Left ventricle myocardium superior (tissue), 1 donor: ENCODE measurements around the gene HTRA1. TPM values are rescaled to one million over a fixed set of nuclear protein-coding genes. Genes with fewer than 3 reads are reported as not detected.

Source experiments
- ATAC-seq: fragments of 200-7000 bp; cut with Tn5 transposase; one replicate; pipeline ENCODE4 v1.9.1; 2020; ENCODE audit warnings: mild to moderate bottlenecking, moderate library complexity
- DNase-seq: peaks from one replicate; pipeline ENCODE4 v3.0.0-alpha.2; 2020
- intact Hi-C: fragments of 100-400 bp; cut with micrococcal nuclease; formaldehyde crosslinking; loops from one replicate; pipeline ENCODE4 v1.11.0; 2022
- long read RNA-seq: library from polyadenylated mRNA; unstranded; transcript quantifications from one replicate; pipeline ENCODE4 v2.0.0, GENCODE V29; 2021
- total RNA-seq: library from RNA; stranded (reverse); fragmentation: NEBNext Ultra II Directional; extraction: Animal tissue kit (Norgen Biotek cat#: 25700); gene quantifications from one replicate; pipeline ENCODE4 v1.2.1, GENCODE V29; 2021
- donor health status: DM: no; HTN: yes; CAD: no; lungs with severe emphysema.

HTRA1 gene
- 46.6 TPM for total RNA-seq
- long read RNA-seq, transcript HTRA1-201 (9 exons, 2,120 nt): major isoform, 79 of 97 reads
- long read RNA-seq, transcript HTRA1-202 (6 exons, 1,214 nt): minor isoform, 13 of 97 reads
- long read RNA-seq, partial matches to known transcripts: 1 of 97 reads
- long read RNA-seq, other reads (novel, unspliced or antisense): 4 of 97 reads

GRCh38 chr10:122461367-122461728 lies at the start of gene HTRA1:
Gene HTRA1 (plus strand): TSS chr10:122461553. CDS start chr10:122461653, 100 bp downstream.
- ATAC-seq: peak; percentile 84
- DNase-seq: peak; percentile 91
- intact Hi-C loops: no loop called here

GRCh38 chr10:122413327-122413726 lies 48.0 kb upstream of the HTRA1 start:
- no peak for ATAC-seq
- no peak for DNase-seq
- intact Hi-C loops: no loop called here

GRCh38 chr10:122417667-122418066 lies 43.7 kb upstream of the HTRA1 start:
- intact Hi-C loops: no loop called here
- no peak for ATAC-seq
- DNase-seq: no peak

- intact Hi-C loops: no loop called here
- no peak for DNase-seq
- ATAC-seq: no peak
Measured at GRCh38 chr10:122419016-122419415, 42.3 kb upstream of the HTRA1 start.

GRCh38 chr10:122419876-122420623 lies 41.3 kb upstream of the HTRA1 start:
- ATAC-seq (peak; percentile 72), DNase-seq (peak; percentile 29)
- intact Hi-C loops: no loop called here

- ATAC-seq (no peak), DNase-seq (no peak)
- intact Hi-C loops: no loop called here
Measured at GRCh38 chr10:122420624-122421007, 40.7 kb upstream of the HTRA1 start.

- intact Hi-C loops: no loop called here
- ATAC-seq: no peak
- no peak for DNase-seq
Measured at GRCh38 chr10:122421054-122421625, 40.2 kb upstream of the HTRA1 start.

- ATAC-seq (peak; percentile 47), DNase-seq (no peak)
- intact Hi-C loops: no loop called here
Measured at GRCh38 chr10:122421742-122422141, 39.6 kb upstream of the HTRA1 start.

- peak; percentile 33 for ATAC-seq
- DNase-seq: no peak
- intact Hi-C loops: no loop called here
Measured at GRCh38 chr10:122422266-122422989, 38.9 kb upstream of the HTRA1 start.

- ATAC-seq: no peak
- intact Hi-C loops: no loop called here
Measured at GRCh38 chr10:122424059-122424458, 37.3 kb upstream of the HTRA1 start.

GRCh38 chr10:122426829-122427228 lies 34.5 kb upstream of the HTRA1 start:
- intact Hi-C loops: no loop called here
- no peak for ATAC-seq
- no peak for DNase-seq

More at GRCh38 chr10:122424059-122424458, 37.3 kb upstream of the HTRA1 start:
- DNase-seq: no peak

- intact Hi-C loops: no loop called here
- ATAC-seq: no peak
- DNase-seq: no peak
Measured at GRCh38 chr10:122427280-122427679, 34.1 kb upstream of the HTRA1 start.

- ATAC-seq (peak; percentile 41), DNase-seq (no peak)
- intact Hi-C loops: loop anchor here (2.0 to 10.0 kb wide), 4 partner anchors 91 to 269 kb away; no protein-coding TSS in a partner anchor
Measured at GRCh38 chr10:122435212-122435827, 26.0 kb upstream of the HTRA1 start.

- DNase-seq (no peak), ATAC-seq (no peak)
- intact Hi-C loops: no loop called here
Measured at GRCh38 chr10:122441961-122442360, 19.4 kb upstream of the HTRA1 start.

GRCh38 chr10:122445469-122445868 lies 15.9 kb upstream of the HTRA1 start:
- no peak for DNase-seq
- no peak for ATAC-seq
- intact Hi-C loops: no loop called here

- ATAC-seq (peak; percentile 82), DNase-seq (no peak)
- intact Hi-C loops: no loop called here
Measured at GRCh38 chr10:122445904-122446303, 15.4 kb upstream of the HTRA1 start.

- intact Hi-C loops: no loop called here
- peak; percentile 88 for ATAC-seq
- no peak for DNase-seq
Measured at GRCh38 chr10:122446668-122447423, 14.5 kb upstream of the HTRA1 start.

- ATAC-seq (no peak), DNase-seq (no peak)
- intact Hi-C loops: no loop called here
Measured at GRCh38 chr10:122448600-122448999, 12.8 kb upstream of the HTRA1 start.

- intact Hi-C loops: no loop called here
- ATAC-seq (no peak), DNase-seq (no peak)
Measured at GRCh38 chr10:122449153-122449552, 12.2 kb upstream of the HTRA1 start.
